ENCODE results near the gene LPIN2. TPM values are rescaled to one million over a fixed set of nuclear protein-coding genes. Genes with fewer than 3 reads are reported as not detected.
A peak's percentile ranks its signal among the peaks of the same experiment; 100 is the strongest.
"Not testable (repeated sequence)": the region's sequence is repeated elsewhere in the genome, so short reads cannot be mapped to it uniquely, and the experiment has no call there.

The LPIN2 gene
- total and polyA plus RNA-seq, 5 experiments from 2014 or later: 38.6 to 59.6 (median 54.9) TPM

- Mint-ChIP-seq H3K36me3 (peaks cover 0 to 2% (median 0%) of the 10 kb centered on the region in 3 donors), H3K4me1 (peaks cover 26 to 52% (median 47%) of the 10 kb centered on the region in 4 donors), H3K27ac (peak overlapping the region in 9 of 10 donors; percentile 33 to 91 (median 79)), H3K9me3 (no peaks in the 10 kb centered on the region), H3K4me3 (peak overlapping the region in 8 of 10 donors; percentile 17 to 73 (median 49)), H3K27me3 (no peaks in the 10 kb centered on the region)
- DNase-seq: no peak
- no peak for ATAC-seq
- POLR2A ChIA-PET: interaction anchor here (0.6 to 3.6 kb wide), 3 partner anchors 46 to 232 kb away, joined by 3 to 30 read pairs (median 6); partner anchors contain the start of gene MYL12A
These were observed 2.9 kb upstream of the LPIN2 start for GRCh38 chr18:3015851-3016250.

DNA sequence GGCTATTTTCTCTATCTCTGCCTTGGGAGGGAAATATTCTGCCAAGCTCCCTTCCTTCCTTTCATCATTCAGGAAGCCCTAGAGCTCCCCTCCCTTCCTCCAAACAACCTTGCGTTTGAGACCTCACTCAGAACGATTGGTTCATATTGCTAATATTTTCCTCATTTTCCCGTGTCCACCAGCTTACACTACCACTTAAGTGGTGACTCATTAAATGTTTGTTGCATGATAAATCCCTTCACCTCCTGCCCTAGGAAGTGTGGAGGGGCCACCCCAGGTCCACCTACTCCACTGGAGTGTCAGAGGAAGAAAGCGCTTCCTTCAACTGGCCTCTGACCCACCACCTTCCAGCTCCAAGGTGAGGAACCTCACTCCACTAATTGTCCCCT, 2.3 kb upstream of the LPIN2 start:
- Mint-ChIP-seq H3K27ac (peak overlapping the region in 9 of 10 donors; percentile 20 to 91 (median 78)), H3K4me3 (peak overlapping the region in 9 of 10 donors; percentile 27 to 73 (median 52)), H3K36me3 (peaks cover 0 to 6% (median 0%) of the 10 kb centered on the region in 3 donors), H3K27me3 (no peaks in the 10 kb centered on the region), H3K4me1 (peaks cover 28 to 58% (median 53%) of the 10 kb centered on the region in 4 donors), H3K9me3 (no peaks in the 10 kb centered on the region)
- no peak for ATAC-seq
- POLR2A ChIA-PET: interaction anchor here (0.6 to 3.6 kb wide), 3 partner anchors 46 to 233 kb away, joined by 3 to 30 read pairs (median 6); partner anchors contain the start of gene MYL12A
- DNase-seq: no peak

- DNase-seq: no peak
- no peaks in the 10 kb centered on the region for H3K9me3 Mint-ChIP-seq
- peaks cover 31 to 64% (median 59%) of the 10 kb centered on the region in 4 donors for H3K4me1 Mint-ChIP-seq
- POLR2A ChIA-PET: interaction anchor here (0.7 to 3.6 kb wide), 3 partner anchors 47 to 435 kb away, joined by 3 to 30 read pairs (median 4); partner anchors contain the start of gene MYL12A
- peak overlapping the region in 9 of 10 donors; percentile 9 to 85 (median 76) for H3K27ac Mint-ChIP-seq
- H3K36me3 Mint-ChIP-seq: peaks cover 0 to 11% (median 0%) of the 10 kb centered on the region in 3 donors
- no peak for ATAC-seq
- no peaks in the 10 kb centered on the region for H3K27me3 Mint-ChIP-seq
- peak overlapping the region; percentile 24 to 73 (median 49) for H3K4me3 Mint-ChIP-seq
These were observed 1.7 kb upstream of the LPIN2 start for GRCh38 chr18:3014503-3015203.

DNA sequence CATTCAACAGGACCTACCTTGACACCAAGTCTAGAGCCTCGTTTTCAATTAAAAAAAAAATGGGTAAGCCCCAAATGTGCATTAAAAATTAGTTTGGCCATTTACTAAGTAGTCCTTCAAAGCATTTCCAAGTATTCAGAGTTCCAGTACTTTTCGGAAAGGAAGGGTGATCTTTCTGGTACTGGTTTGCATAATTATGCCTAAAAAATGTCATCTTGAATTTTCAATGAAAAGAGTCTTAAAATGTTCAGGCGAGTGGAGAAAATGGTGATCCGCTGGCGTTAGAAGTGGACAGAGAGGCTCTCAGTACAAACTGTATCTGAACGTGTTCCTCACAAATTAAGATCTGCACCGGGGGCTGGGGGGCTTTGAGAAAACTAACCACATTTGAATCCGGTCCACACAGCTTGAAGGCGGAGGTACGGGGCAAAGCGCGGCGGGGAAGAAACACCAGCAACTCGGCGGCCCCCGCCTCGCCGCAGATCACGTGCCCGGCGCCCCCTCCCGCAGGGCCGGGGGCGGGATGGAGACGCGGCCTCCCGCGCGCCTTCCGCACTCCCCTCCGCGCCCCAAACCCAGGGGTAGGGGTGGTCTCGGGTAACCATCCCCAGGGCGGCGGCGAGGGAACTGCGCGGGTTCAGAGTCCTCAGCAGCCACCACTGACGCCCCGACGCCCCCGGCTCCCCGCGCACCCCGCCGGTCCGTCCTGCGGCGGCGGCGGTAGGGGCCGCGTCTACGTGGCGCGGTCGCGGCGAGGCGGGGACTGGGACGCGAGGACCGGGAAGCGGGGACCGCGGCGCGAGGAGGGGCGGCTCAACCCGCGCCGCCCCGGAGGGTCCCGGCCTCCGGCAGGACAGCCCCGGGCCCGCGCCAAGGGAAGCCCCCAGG, 564 bp downstream of the LPIN2 start:
- peak in 8 of 10 donors; percentile 26 to 71 (median 45) for DNase-seq
- Mint-ChIP-seq H3K4me3 (peak overlapping the region; percentile 83 to 98 (median 93)), H3K27ac (peak overlapping the region; percentile 85 to 96 (median 95)), H3K9me3 (no peaks in the 10 kb centered on the region), H3K27me3 (no peaks in the 10 kb centered on the region), H3K36me3 (peaks cover 0 to 21% (median 7%) of the 10 kb centered on the region in 3 donors), H3K4me1 (peaks cover 30 to 72% (median 63%) of the 10 kb centered on the region in 4 donors)
- peak; percentile 33 to 48 for ATAC-seq
- POLR2A ChIA-PET: interaction anchor here (0.6 to 3.6 kb wide), 8 partner anchors 10 to 278 kb away, joined by 3 to 30 read pairs (median 4); partner anchors contain the start of gene MYL12A

DNA sequence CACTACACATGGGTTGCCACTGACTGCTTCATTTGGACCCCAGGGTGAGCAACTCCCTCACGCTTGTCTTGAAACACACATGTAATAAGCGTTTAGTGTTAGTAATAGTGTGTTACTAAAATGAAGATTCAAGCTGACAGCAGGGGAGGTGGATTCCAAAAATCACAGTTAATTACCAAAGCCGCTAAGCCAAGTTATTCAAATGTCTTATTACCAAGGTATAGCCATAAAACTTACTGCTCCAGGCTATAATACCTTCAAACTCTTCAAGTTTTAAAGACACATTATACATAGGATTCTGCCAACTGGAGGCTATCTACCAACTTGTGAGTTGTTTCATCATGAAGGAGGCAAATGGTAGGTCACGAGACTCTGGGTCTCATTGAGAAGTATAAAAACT, 2.9 kb downstream of the LPIN2 start:
- H3K36me3 Mint-ChIP-seq: peaks cover 0 to 27% (median 7%) of the 10 kb centered on the region in 3 donors
- H3K27me3 Mint-ChIP-seq: no peaks in the 10 kb centered on the region
- peaks cover 13 to 56% (median 45%) of the 10 kb centered on the region in 4 donors for H3K4me1 Mint-ChIP-seq
- ATAC-seq (no peak), DNase-seq (no peak)
- H3K9me3 Mint-ChIP-seq: no peaks in the 10 kb centered on the region
- POLR2A ChIA-PET: interaction anchor here (2.5 kb wide), 1 partner anchor 53 kb away, joined by 7 read pairs; no protein-coding TSS in a partner anchor
- H3K27ac Mint-ChIP-seq: peak overlapping the region in 7 of 10 donors; percentile 2 to 94 (median 64)
- H3K4me3 Mint-ChIP-seq: peak overlapping the region in 6 of 10 donors; percentile 20 to 96 (median 40)

DNA sequence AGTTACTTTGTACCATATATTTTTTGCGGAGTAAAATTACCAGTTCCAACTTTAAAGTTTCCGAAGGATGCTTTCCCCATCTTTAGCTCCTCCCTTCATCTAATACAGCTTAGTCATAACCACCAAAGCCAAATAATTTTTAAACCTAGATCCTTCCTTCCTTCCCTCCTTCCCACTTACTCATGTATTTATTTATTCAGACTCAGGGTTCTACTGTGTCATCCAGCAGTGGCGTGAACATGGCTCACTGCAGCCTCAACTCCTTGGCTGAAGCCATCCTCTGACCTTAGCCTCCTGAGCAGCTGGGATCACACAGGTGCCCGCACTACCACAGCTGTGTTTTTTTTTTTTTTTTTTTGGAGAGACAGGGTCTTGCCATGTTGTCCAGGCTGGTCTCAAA, 4.4 kb downstream of the LPIN2 start:
- Mint-ChIP-seq H3K4me3 (no peak overlapping the region), H3K36me3 (peaks cover 0 to 38% (median 20%) of the 10 kb centered on the region in 3 donors), H3K27ac (peak overlapping the region in 2 of 10 donors; percentile 3), H3K9me3 (no peaks in the 10 kb centered on the region), H3K27me3 (no peaks in the 10 kb centered on the region), H3K4me1 (peaks cover 14 to 54% (median 38%) of the 10 kb centered on the region in 4 donors)
- POLR2A ChIA-PET: interaction anchor here (0.6 to 0.9 kb wide), 3 partner anchors 14 to 249 kb away, joined by 3 to 5 read pairs (median 3); no protein-coding TSS in a partner anchor
- DNase-seq (no peak), ATAC-seq (no peak)

GRCh38 chr18:3007491-3007890, 5.5 kb downstream of the LPIN2 start:
- ATAC-seq: no peak
- H3K9me3 Mint-ChIP-seq: no peaks in the 10 kb centered on the region
- POLR2A ChIA-PET: interaction anchor here (0.6 kb wide), 1 partner anchor 103 kb away, joined by 3 read pairs; no protein-coding TSS in a partner anchor
- peaks cover 0 to 46% (median 29%) of the 10 kb centered on the region in 3 donors for H3K36me3 Mint-ChIP-seq
- no peak overlapping the region for H3K4me3 Mint-ChIP-seq
- DNase-seq: no peak
- H3K4me1 Mint-ChIP-seq: peaks cover 16 to 59% (median 39%) of the 10 kb centered on the region in 4 donors
- H3K27me3 Mint-ChIP-seq: no peaks in the 10 kb centered on the region
- peak overlapping the region in 4 of 10 donors; percentile 16 to 57 (median 35) for H3K27ac Mint-ChIP-seq

DNA sequence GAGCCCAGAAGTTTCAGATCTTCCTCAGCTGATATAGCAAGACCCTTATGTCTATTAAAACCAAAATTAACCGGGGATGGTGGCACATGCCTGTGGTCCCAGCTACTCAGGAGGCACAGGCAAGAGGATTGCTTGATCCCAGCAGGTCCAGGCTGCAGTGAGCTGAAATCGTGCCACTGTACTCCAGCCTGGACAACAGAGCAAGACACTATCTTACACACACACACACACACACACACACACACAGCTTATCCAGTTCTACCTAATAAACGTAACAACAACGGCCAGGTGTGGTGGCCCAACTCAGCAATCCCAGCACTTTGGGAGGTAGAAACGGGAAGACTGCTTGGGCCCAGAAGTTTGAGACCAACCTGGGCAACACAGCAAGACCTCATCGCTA, 7.5 kb downstream of the LPIN2 start:
- H3K9me3 Mint-ChIP-seq: peaks cover 0 to 3% (median 0%) of the 10 kb centered on the region in 9 donors
- peaks cover 14 to 48% (median 25%) of the 10 kb centered on the region in 4 donors for H3K4me1 Mint-ChIP-seq
- ATAC-seq (no peak), DNase-seq (no peak)
- POLR2A ChIA-PET: interaction anchor here (1.0 kb wide), 1 partner anchor 56 kb away, joined by 3 read pairs; no protein-coding TSS in a partner anchor
- no peaks in the 10 kb centered on the region for H3K27me3 Mint-ChIP-seq
- H3K4me3 Mint-ChIP-seq: no peak overlapping the region
- peak overlapping the region in 3 of 10 donors; percentile 8 to 73 (median 28) for H3K27ac Mint-ChIP-seq
- H3K36me3 Mint-ChIP-seq: peaks cover 0 to 53% (median 45%) of the 10 kb centered on the region in 3 donors

DNA sequence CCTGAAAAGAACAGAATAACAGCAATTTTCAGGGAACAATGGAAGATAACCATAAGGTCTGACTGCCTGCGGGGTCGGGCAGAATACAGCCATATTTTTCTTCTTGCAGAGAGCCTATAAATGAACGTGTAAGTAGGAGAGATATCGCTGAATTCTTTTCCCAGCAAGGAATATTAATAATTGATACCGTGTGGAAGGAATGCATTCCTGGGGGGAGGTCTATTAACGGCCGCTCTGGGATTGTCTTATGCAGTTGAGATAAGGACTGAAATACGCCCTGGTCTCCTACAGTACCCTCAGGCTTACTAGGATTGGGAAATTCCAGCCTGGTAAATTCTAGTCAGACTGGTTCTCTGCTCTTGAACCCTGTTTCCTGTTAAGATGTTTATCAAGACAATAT, 9.2 kb downstream of the LPIN2 start:
- DNase-seq, H3K27ac Mint-ChIP-seq, H3K4me3 Mint-ChIP-seq, POLR2A ChIA-PET, H3K9me3 Mint-ChIP-seq, H3K27me3 Mint-ChIP-seq, ATAC-seq: not testable (repeated sequence)
- peaks cover 0 to 46% (median 41%) of the 10 kb centered on the region in 3 donors for H3K36me3 Mint-ChIP-seq
- peaks cover 15 to 49% (median 26%) of the 10 kb centered on the region in 4 donors for H3K4me1 Mint-ChIP-seq

GRCh38 chr18:3002732-3003131, 10.2 kb downstream of the LPIN2 start:
- Mint-ChIP-seq H3K4me1 (peaks cover 23 to 56% (median 34%) of the 10 kb centered on the region in 4 donors), H3K27ac (peak overlapping the region in 6 of 10 donors; percentile 9 to 70 (median 35)), H3K36me3 (peaks cover 0 to 43% (median 37%) of the 10 kb centered on the region in 3 donors), H3K9me3 (peaks cover 0 to 3% (median 0%) of the 10 kb centered on the region in 9 donors), H3K27me3 (no peaks in the 10 kb centered on the region), H3K4me3 (no peak overlapping the region)
- ATAC-seq (no peak), DNase-seq (no peak)
- POLR2A ChIA-PET: interaction anchor here (0.7 to 1.0 kb wide), 3 partner anchors 9 to 32 kb away, joined by 3 to 7 read pairs (median 6); no protein-coding TSS in a partner anchor

DNA sequence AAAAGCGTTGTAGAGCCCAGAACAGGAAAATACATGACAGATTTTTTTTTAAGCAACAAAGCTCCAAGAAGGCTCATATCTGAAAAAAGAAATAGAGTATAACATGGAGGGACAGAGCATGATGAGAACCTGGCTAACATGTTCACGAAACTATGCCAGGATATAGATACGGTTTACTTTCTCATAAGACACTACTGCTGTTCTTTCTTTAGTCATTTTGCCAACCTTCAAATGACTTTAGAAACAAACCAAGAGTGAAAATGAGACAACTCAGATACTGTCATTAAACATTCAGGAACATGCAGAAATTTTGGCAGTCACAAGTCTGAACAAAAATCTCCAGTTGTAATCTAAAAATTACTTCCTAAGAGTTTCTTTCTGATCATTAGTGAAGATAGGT, 14.3 kb downstream of the LPIN2 start:
- H3K4me1 Mint-ChIP-seq: peaks cover 27 to 71% (median 54%) of the 10 kb centered on the region in 4 donors
- peak overlapping the region; percentile 70 to 92 (median 85) for H3K27ac Mint-ChIP-seq
- no peak for DNase-seq
- peaks cover 0 to 28% (median 20%) of the 10 kb centered on the region in 3 donors for H3K36me3 Mint-ChIP-seq
- peak in 1 of 2 donors; percentile 5 for ATAC-seq
- H3K4me3 Mint-ChIP-seq: peak overlapping the region in 9 of 10 donors; percentile 26 to 65 (median 42)
- POLR2A ChIA-PET: interaction anchor here (0.7 to 1.5 kb wide), 6 partner anchors 14 to 247 kb away, joined by 3 to 6 read pairs (median 4); partner anchors contain the start of gene LPIN2
- no peaks in the 10 kb centered on the region for H3K27me3 Mint-ChIP-seq
- H3K9me3 Mint-ChIP-seq: peaks cover 0 to 3% (median 0%) of the 10 kb centered on the region in 9 donors

All from naive thymus-derived CD8-positive, alpha-beta T cell (primary cell).